Prostate gland (tissue), 2 donors: ENCODE measurements around the gene TRPC5OS. TPM values are rescaled to one million over a fixed set of nuclear protein-coding genes. Genes with fewer than 3 reads are reported as not detected.

Experiments used
- DNase-seq: peaks from one replicate; pipeline ENCODE4 v3.0.0-alpha.2; 2019; ENCODE audit warnings: low spot score
- H3K27ac ChIP-seq, 2 donors: fragments of 200-600 bp; sonication (generic); 2 replicates each; pipeline ENCODE4 v1.5.1; 2017 to 2019
- H3K27me3 ChIP-seq: fragments of 200-600 bp; sonication (generic); replicated peaks from 2 replicates; pipeline ENCODE4 v1.5.1; 2019; ENCODE audit not compliant: insufficient read depth
- H3K36me3 ChIP-seq, 2 donors: fragments of 200-600 bp; sonication (generic); 1 replicate in 1 of 2; 2 replicates in 1 of 2; pipeline versions ENCODE4 v1.5.1 to v1.8.1; 2017 to 2019
- H3K4me1 ChIP-seq: fragments of 200-600 bp; sonication (generic); replicated peaks from 2 replicates; pipeline ENCODE4 v1.5.1; 2019
- H3K4me3 ChIP-seq, 2 donors: fragments of 200-600 bp; sonication (generic); 2 replicates each; pipeline ENCODE4 v1.5.1; 2017 to 2019
- H3K9me3 ChIP-seq: fragments of 200-600 bp; sonication (generic); 2 replicates; pipeline ENCODE4 v1.5.1; 2017
- CTCF ChIP-seq, 4 experiments: fragments of 200-600 bp in 2 of 4; fragments of 450-650 bp in 2 of 4; sonication (generic) in 2 of 4; IDR thresholded peaks; 1 replicate in 3 of 4; 2 replicates in 1 of 4; pipeline ENCODE4 v1.5.1; 2016 to 2019; ENCODE audit warnings: antibody characterized with exemption in 4 of 4, mild to moderate bottlenecking in 2 of 4, moderate library complexity in 2 of 4
- POLR2A ChIP-seq: fragments of 450-650 bp; IDR thresholded peaks from one replicate; pipeline ENCODE4 v1.6.1; 2016; ENCODE audit warnings: antibody characterized with exemption, mild to moderate bottlenecking
- POLR2AphosphoS5 ChIP-seq: sonication (generic); formaldehyde crosslinking; IDR thresholded peaks from one replicate; pipeline ENCODE4 v1.6.1; 2017; ENCODE audit warnings: antibody characterized with exemption
- WGBS: methylation state at CpG from one replicate; pipeline ENCODE4 v1.1.5; 2018; 5-methylcytosine and 5-hydroxymethylcytosine counted together
- intact Hi-C: fragments of 100-400 bp; cut with DNase I; formaldehyde crosslinking; loops from one replicate; pipeline ENCODE4 v1.14.2; 2022
- total RNA-seq, 2 donors: library from RNA; depleted of rRNA; stranded (reverse); fragments of >200 nt; gene quantifications; one replicate each; pipeline ENCODE4 v1.1.0, GENCODE V29; 2016

TRPC5OS gene
- total RNA-seq: 100 to 1,000 TPM in 1 of 2 donors, not detected in 1; 107 TPM

GRCh38 chrX:111875881-111876280, at the start of gene TRPC5OS:
Gene TRPC5OS (plus strand): TSS chrX:111876181. CDS start chrX:111901850, 25,669 bp downstream.
- Histone ChIP-seq H3K27ac (no peak within 1 kb of the TSS), H3K27me3 (no peaks in the 10 kb centered on the region), H3K4me3 (no peak within 1 kb of the TSS), H3K36me3 (no peaks in the 10 kb centered on the region), H3K9me3 (no peaks in the 10 kb centered on the region), H3K4me1 (no peaks in the 10 kb centered on the region)
- no peak for TF ChIP-seq POLR2AphosphoS5
- no peak for TF ChIP-seq POLR2A
- no peak for TF ChIP-seq CTCF (IDR thresholded peaks at IDR 0.05)
- DNase-seq: no peak
- WGBS: 100% methylated on average over 1 of the region's 1 CpG
- intact Hi-C loops: no loop called here

- Histone ChIP-seq H3K27ac (no peak overlapping the region), H3K27me3 (no peaks in the 10 kb centered on the region), H3K9me3 (no peaks in the 10 kb centered on the region), H3K36me3 (no peaks in the 10 kb centered on the region), H3K4me1 (no peaks in the 10 kb centered on the region), H3K4me3 (no peak overlapping the region)
- DNase-seq: no peak
- TF ChIP-seq POLR2A (no peak), POLR2AphosphoS5 (no peak), CTCF (IDR thresholded peaks at IDR 0.05) (no peak)
- intact Hi-C loops: no loop called here
- 71% methylated on average over 1 of the region's 2 CpGs for WGBS
These were observed 46.6 kb upstream of the TRPC5OS start for GRCh38 chrX:111829345-111829744.

GRCh38 chrX:111830571-111830970, 45.4 kb upstream of the TRPC5OS start:
- Histone ChIP-seq H3K27ac (no peak overlapping the region), H3K36me3 (no peaks in the 10 kb centered on the region), H3K4me1 (no peaks in the 10 kb centered on the region), H3K9me3 (no peaks in the 10 kb centered on the region), H3K4me3 (no peak overlapping the region), H3K27me3 (no peaks in the 10 kb centered on the region)
- DNase-seq: no peak
- intact Hi-C loops: no loop called here
- WGBS: 90% methylated on average over 2 of the region's 2 CpGs
- no peak for TF ChIP-seq POLR2AphosphoS5
- TF ChIP-seq POLR2A: no peak

GRCh38 chrX:111831343-111831742, 44.6 kb upstream of the TRPC5OS start:
- Histone ChIP-seq H3K36me3 (no peaks in the 10 kb centered on the region), H3K9me3 (no peaks in the 10 kb centered on the region), H3K27ac (no peak overlapping the region), H3K4me3 (no peak overlapping the region), H3K27me3 (no peaks in the 10 kb centered on the region), H3K4me1 (no peaks in the 10 kb centered on the region)
- WGBS: 100% methylated on average over 1 of the region's 1 CpG
- TF ChIP-seq CTCF (IDR thresholded peaks at IDR 0.05) (no peak), POLR2A (no peak), POLR2AphosphoS5 (no peak)
- intact Hi-C loops: no loop called here
- no peak for DNase-seq

GRCh38 chrX:111837197-111837596, 38.8 kb upstream of the TRPC5OS start:
- Histone ChIP-seq H3K4me3 (no peak overlapping the region), H3K9me3 (no peaks in the 10 kb centered on the region), H3K36me3 (no peaks in the 10 kb centered on the region), H3K27me3 (no peaks in the 10 kb centered on the region), H3K4me1 (no peaks in the 10 kb centered on the region), H3K27ac (no peak overlapping the region)
- intact Hi-C loops: no loop called here
- DNase-seq: no peak
- no peak for TF ChIP-seq POLR2A
- TF ChIP-seq POLR2AphosphoS5: no peak
- TF ChIP-seq CTCF (IDR thresholded peaks at IDR 0.05): no peak
- 100% methylated on average over 1 of the region's 1 CpG for WGBS
